HG03354 (cell line): Measurements from ENCODE around the gene KNSTRN.

Experiments
- ATAC-seq: cut with Tn5 transposase; IDR thresholded peaks from one replicate; pipeline ENCODE4 v1.9.1; 2021; ENCODE audit warnings: mild to moderate bottlenecking; ENCODE audit not compliant: unreplicated experiment, poor library complexity, severe bottlenecking

The KNSTRN gene

GRCh38 chr15:40421246-40422157 is 39.0 kb downstream of the KNSTRN start:
- peak; percentile 85 for ATAC-seq

- no peak for ATAC-seq
These were observed 42.1 kb downstream of the KNSTRN start for GRCh38 chr15:40424483-40425115.

- ATAC-seq: no peak
These were observed 43.2 kb downstream of the KNSTRN start for GRCh38 chr15:40425681-40426080.

GRCh38 chr15:40427188-40427587 is 44.7 kb downstream of the KNSTRN start:
- ATAC-seq: no peak

GRCh38 chr15:40428185-40428584 is 45.7 kb downstream of the KNSTRN start:
- ATAC-seq: no peak

- ATAC-seq: no peak
These were observed 46.7 kb downstream of the KNSTRN start for GRCh38 chr15:40429068-40429710.

GRCh38 chr15:40430271-40430805 is 47.8 kb downstream of the KNSTRN start:
- ATAC-seq: no peak

GRCh38 chr15:40435023-40435709 is 52.6 kb downstream of the KNSTRN start:
- no peak for ATAC-seq

GRCh38 chr15:40435710-40436089 is 53.2 kb downstream of the KNSTRN start:
- no peak for ATAC-seq

- no peak for ATAC-seq
These were observed 53.8 kb downstream of the KNSTRN start for GRCh38 chr15:40436116-40436891.

- ATAC-seq: no peak
These were observed 54.6 kb downstream of the KNSTRN start for GRCh38 chr15:40436892-40437751.

- no peak for ATAC-seq
These were observed 55.5 kb downstream of the KNSTRN start for GRCh38 chr15:40437752-40438687.

GRCh38 chr15:40438712-40439111 is 56.2 kb downstream of the KNSTRN start:
- ATAC-seq: no peak

GRCh38 chr15:40439461-40439959 is 57.0 kb downstream of the KNSTRN start:
- ATAC-seq: no peak

GRCh38 chr15:40439960-40440742 is 57.6 kb downstream of the KNSTRN start:
- ATAC-seq: no peak
